DMS114 treated with DMSO at 0.1 percent for 48 hours (cell line): ENCODE measurements around the gene TNNT2.
A peak's percentile ranks its signal among the peaks of the same experiment; 100 is the strongest.

Source experiments
- DNase-seq: peaks from one replicate; lab custom pipeline; 2025; ENCODE audit not compliant: unreplicated experiment; lab: John Stamatoyannopoulos, UW

Gene TNNT2

GRCh38 chr1:201378804-201379203 lies 1.3 kb upstream of the TNNT2 start:
- DNase-seq = no peak

DNA sequence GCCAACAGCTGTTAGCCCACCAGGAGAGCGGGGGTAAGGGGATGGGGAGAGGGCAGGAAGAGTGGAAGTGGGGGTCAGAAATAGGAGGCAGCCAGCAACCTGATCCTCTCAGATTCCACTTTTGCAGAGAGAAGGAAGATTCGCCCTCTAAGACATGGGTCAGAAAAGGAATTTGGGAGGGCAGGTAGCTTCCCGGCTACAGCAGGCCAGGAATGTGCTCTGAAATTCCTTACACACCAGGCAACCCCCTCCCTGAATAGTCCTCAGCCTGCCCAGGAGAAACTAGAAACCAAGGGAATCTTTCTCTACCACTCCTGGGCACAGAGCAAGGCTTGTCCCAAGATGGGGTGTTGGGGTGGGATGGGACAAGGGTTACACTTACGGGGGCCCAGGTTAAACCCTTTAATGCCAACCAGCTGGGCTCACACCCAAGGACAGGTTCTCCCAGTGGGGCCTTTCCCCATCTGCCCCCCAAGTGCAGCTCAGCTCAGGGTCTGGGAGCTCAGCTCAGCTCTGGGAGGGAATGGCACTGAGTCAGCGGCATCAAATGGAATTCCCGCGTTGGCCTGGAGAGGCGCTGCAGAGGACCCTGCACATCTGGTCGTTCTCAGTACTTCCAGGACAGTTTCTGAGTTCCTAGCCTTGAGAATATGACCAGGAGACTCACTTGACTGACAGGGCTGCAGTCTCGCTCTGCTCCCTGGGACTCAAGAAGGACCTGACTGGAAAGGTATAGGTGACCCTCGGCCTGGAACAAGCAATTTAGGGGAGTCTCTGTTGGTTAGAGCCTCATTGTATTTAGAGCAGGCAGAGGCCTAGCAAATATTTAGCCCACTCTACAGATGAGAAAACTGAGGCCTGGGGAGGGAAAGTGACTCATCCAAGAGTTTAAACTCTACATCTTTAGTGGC lies 761 bp downstream of the TNNT2 start:
- DNase-seq = no peak

DNA sequence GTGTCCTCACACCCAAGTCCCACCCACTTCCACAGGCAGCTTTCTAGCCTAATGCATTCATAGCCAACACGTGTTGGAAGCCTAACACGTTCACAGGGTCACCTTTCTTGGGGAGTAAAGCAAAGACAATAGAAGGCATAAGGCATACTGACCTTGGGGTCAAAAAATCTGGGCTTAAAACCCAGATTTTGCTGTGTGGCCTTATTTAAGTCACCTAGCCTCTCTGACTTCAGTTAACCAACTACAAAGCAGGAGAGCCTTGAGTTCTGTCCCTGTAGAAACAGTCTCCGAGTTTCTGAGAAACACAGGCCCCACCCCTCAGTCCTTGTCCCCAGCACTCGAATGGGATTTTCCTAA lies 1.4 kb downstream of the TNNT2 start:
- no peak for DNase-seq

DNA sequence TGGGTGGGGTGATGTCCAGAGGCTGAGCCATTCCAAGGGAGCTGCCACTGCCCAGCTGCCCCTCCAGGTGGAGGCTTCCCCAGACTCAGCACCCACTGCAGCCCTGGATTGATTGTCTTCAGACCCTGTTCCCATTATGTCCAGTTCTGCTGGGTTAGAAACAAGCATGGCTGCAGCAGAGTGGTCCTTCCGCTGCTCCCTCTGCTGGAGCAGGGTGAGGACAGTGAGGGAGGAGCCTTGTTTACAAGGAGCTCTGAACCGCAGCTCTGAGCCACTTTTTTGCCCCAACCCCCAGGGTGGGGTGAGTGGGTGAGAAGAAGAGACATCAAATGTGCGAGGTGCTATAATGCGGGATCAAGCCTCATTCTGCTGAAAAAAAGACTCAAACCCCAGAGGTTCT lies 2.3 kb downstream of the TNNT2 start:
- no peak for DNase-seq

- no peak for DNase-seq
Measured at GRCh38 chr1:201374364-201374763, 3.1 kb downstream of the TNNT2 start.

DNA sequence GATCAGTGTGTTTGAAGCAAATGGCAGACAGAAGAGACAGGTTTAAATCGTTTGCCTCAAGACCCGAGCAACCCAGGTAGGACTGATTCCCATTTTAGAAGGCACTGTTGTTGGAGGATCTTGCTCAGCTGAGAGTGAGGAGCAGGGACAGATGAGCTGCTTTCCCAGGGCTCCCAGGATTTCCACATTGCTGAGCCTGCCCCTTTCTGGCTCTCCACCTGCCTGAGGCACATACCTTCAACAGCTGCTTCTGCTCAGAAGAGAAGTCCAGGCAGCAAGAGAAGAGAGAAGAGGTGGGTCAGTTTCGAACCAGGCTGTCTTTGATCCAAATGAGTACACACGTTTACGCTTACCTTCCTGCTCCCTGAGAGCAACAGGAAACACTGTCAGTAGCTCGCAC lies 5.7 kb downstream of the TNNT2 start:
- no peak for DNase-seq

DNA sequence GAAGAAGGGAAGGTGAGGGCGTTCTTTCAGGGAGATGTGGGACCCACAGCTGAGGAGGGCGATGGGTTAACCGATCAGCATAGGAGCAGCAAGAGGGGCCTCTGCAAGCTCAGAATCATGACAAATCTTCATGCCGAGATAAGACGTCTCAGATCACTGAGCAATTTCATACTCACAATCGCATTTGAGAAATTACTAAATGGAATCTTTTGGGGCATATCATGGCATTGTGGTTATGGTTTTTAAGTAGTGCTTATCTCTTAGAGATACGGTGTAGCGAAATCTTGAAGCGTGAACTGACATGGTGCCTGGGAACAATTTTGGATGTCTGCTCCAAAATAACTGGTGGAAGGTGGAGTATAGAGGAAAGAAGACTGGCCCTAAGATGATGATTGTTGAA lies 6.2 kb downstream of the TNNT2 start:
- DNase-seq = no peak

DNA sequence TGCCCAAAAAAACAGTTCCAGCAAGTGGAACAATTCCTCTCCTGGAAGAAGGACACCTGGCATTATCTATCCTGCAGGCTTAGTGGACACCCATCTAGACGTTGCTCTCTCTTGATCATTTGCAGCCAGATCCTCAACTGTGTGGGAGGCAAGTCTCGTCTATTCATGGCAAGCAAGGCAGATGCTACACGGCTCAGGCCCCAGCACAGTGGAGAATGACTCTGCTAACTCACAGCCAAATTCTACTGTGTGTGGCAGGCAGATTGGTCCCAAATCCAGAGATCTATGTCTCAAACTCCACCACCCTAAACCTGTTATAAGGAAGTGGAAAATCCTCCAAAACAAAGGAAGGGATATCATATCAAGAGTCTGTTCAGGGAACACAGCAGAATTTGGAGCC lies 7.0 kb downstream of the TNNT2 start:
- DNase-seq = no peak

GRCh38 chr1:201369209-201369608 lies 8.3 kb downstream of the TNNT2 start:
- DNase-seq = no peak

GRCh38 chr1:201366696-201367095 lies 10.8 kb downstream of the TNNT2 start:
- no peak for DNase-seq

DNA sequence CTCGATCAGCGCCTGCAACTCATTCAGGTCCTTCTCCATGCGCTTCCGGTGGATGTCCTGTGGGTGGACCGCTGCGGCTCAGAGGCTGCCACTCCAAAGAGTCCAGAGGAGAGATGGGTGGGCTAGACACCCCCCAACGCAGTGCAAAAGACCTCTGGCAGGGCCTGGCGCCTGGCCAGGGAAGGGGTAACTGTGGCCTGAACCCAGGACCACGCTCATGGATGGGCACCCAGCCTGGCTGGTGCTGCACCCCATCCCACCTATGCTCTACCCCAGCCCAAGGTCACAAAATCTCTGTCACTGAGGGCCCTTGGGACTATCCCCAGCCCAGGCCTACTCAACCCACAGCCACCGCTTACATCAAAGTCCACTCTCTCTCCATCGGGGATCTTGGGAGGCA lies 12.2 kb downstream of the TNNT2 start:
- DNase-seq = no peak

DNA sequence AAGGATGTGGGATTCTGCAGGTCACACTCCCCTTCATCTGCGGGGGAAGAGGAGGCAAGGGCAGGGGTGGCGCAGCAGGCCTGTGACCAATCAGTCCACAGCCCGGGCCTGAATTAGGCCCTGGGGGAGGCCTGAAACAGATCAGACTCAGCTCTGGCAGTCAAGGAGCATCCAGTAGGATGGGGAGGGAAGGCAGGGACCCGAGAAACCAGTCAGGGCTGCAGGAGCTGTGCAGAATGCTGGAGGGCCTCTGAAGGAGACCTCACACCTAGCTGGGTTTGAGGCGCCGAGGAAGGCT lies 12.7 kb downstream of the TNNT2 start:
- DNase-seq = no peak

DNA sequence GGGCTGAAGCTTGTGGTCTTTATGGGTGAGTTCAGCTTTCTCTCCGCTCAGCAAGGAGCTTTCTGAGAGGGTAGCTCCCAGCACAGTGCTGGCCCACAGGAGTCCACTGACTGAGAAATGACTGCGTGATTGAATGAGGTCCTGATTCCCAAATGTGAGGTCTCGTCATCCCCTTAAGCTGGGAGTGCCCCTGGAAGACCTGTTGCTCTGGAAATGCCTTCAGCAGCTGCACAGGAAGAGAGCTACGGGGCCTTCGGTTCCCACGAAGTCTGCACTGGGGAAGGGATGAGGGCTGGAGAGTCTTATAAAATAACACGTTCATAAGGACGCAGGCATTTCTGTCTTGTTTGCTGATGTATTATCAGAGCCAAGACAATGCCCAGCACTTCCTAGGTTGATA lies 14.0 kb downstream of the TNNT2 start:
- no peak for DNase-seq

DNA sequence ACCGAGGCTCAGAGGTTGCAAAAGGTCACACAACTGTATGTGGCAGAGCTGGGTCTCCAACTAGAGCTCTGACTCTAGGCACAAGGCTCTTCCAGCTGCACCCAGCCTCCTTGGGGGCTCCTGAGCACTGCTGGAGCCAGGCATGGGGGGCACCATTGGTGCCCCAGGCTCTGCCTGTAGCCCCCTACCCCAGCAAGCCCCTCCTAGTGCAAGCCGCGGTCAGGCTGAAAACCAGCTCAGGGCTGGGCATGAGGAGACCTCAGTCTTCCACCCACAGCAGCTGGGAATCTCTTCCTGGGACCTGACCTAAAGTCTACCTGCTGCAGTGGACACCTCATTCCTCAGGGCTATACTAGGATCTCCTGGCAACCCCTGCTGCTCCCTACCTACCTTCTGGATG lies 14.6 kb downstream of the TNNT2 start:
- DNase-seq = no peak

GRCh38 chr1:201361652-201362504 lies 15.6 kb downstream of the TNNT2 start:
- DNase-seq = peak; percentile 11

DNA sequence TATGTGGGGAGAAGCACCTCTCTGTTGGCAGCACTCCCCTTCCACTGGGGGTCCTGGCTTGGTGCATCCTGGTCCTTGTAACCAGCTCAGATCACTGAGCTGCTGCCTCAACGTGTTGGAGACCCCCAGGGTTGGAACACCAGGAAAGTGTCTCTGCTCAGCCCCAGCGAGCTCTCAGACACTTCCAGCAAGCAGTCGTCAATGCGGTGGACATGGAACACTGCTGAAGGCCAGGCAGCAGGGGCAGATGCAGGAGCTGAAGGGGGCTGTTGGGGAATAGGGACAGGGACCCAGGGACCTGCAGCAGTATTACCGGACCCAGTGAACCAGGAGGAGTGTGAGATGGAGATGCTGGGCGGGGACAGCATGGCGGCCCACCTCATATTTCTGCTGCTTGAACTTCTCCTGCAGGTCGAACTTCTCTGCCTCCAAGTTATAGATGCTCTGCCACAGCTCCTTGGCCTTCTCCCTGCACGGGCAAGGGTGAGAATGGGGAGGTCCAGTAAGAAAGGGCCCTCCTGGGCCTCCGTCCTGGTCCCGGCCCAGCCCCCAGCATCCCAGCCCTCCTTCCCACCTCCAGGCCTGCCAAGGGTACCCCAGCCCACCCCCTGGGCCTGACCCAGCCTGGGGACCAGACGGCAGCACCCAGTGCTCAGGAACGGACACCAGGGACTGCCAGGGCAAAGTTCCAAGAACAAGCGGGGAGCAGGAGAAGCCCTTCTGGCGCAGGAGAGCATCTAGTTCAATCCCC lies 16.4 kb downstream of the TNNT2 start:
- no peak for DNase-seq

DNA sequence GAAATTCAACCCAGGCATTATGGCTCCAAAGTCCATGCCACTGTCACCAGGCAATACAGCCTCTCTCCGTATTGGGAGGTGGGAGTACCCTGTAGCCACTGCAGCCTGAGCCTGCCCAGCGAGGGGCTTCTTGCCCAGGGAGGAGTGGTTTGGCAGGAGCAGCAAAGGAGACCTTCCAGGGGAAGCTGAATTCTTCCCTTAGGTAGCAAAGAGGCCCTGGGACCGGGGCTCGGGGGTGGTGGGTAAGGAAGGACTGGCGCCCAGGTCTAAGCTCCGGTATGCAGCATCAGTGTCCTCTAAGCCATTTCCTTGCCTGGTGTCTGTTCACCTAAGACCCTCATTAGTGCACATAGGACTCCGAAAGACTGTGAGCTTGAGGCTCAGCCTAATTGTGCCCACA lies 17.0 kb downstream of the TNNT2 start:
- DNase-seq = no peak

- no peak for DNase-seq
Measured at GRCh38 chr1:201359873-201360210, 17.6 kb downstream of the TNNT2 start.

DNA sequence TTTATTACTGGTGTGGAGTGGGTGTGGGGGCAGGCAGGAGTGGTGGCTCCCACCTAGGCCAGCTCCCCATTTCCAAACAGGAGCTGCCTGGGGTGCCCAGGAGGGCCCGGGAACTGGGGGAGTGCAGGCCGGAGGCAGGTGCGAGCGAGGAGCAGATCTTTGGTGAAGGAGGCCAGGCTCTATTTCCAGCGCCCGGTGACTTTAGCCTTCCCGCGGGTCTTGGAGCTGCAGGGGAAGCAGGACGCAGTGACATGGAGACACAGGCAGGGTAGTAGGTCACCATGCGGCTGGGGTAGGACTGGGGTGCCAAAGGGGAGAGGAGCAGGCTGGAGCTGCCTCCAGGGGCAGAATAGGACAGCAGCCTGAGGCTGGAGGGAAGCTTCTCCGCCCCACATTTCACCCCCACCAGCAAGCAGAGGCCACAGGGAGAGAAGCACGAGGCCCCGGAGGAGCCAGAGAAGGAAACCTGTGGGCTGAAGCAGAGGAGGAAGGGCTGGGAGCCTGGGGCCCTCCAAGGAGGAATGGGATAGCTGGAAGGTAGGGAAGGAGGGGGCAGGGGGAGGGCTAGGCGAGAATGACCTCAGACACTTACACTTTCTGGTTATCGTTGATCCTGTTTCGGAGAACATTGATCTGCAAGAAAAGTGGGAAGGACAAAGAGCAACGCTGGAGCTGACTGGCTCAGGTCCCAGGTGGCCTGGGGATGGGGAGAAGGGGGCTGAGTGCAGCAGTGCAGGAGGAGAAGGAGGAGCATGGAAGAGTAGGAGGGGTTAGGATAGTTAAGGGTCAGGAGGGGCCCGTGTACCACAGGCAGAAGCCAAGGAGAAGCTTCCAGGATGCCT lies 18.2 kb downstream of the TNNT2 start:
- DNase-seq = no peak

DNA sequence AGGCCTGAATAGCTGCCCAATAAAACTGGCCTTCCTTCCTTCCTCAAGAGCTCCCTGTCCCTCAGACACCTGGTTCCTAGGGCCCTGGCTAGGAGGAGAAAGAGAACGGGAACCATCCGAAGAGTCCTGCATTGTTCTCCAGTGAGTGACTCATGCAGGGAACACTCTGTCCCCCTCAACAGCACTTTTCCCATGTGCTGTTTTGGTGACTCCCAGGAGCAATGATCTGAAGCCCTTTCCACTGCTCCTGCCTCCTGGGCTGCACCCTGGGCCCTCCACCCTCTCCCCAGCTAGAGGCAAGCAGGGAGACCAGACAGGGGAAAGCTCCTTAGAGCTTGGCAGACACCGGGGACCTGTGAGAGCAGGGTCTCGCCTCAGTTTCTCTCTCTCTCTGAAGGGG lies 18.9 kb downstream of the TNNT2 start:
- DNase-seq = no peak
